Measurements from ENCODE around the gene EML5.
"Not testable (repeated sequence)": the region's sequence is repeated elsewhere in the genome, so short reads cannot be mapped to it uniquely, and the experiment has no call there.

- not testable (repeated sequence) for TF ChIP-seq EP300, POLR2A, POLR2AphosphoS5 (IDR thresholded peaks at IDR 0.05)
- TF ChIP-seq, protein P1, sequence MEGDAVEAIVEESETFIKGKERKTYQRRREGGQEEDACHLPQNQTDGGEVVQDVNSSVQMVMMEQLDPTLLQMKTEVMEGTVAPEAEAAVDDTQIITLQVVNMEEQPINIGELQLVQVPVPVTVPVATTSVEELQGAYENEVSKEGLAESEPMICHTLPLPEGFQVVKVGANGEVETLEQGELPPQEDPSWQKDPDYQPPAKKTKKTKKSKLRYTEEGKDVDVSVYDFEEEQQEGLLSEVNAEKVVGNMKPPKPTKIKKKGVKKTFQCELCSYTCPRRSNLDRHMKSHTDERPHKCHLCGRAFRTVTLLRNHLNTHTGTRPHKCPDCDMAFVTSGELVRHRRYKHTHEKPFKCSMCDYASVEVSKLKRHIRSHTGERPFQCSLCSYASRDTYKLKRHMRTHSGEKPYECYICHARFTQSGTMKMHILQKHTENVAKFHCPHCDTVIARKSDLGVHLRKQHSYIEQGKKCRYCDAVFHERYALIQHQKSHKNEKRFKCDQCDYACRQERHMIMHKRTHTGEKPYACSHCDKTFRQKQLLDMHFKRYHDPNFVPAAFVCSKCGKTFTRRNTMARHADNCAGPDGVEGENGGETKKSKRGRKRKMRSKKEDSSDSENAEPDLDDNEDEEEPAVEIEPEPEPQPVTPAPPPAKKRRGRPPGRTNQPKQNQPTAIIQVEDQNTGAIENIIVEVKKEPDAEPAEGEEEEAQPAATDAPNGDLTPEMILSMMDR (IDR thresholded peaks at IDR 0.05) = not testable (repeated sequence)
These were observed 3.2 kb downstream of the EML5 start for GRCh38 chr14:88789573-88789972.
